Thyroid gland (tissue), 4 donors: Measurements from ENCODE around the gene RNF145. TPM values are rescaled to one million over a fixed set of nuclear protein-coding genes. Genes with fewer than 3 reads are reported as not detected.
"Not testable (repeated sequence)": the region's sequence is repeated elsewhere in the genome, so short reads cannot be mapped to it uniquely, and the experiment has no call there.

Experiments
- DNase-seq, 2 donors: peaks; one replicate each; pipeline ENCODE4 v3.0.0-alpha.2; 2019
- H3K27ac ChIP-seq, 3 donors: fragments of 200-600 bp; sonication (generic); 1 replicate in 2 of 3; 2 replicates in 1 of 3; pipeline ENCODE4 v1.5.1; 2016 to 2019; ENCODE audit warnings: mild to moderate bottlenecking in 1 of 3, moderate library complexity in 1 of 3
- H3K27me3 ChIP-seq: fragments of 200-600 bp; sonication (generic); one replicate; pipeline ENCODE4 v1.5.1; 2019
- H3K36me3 ChIP-seq, 2 donors: fragments of 200-600 bp; sonication (generic); one replicate each; pipeline ENCODE4 v1.5.1; 2016 to 2019
- H3K4me1 ChIP-seq, 2 donors: fragments of 200-600 bp; sonication (generic); one replicate each; pipeline ENCODE4 v1.5.1; 2017 to 2019
- H3K4me3 ChIP-seq, 3 donors: fragments of 200-600 bp; sonication (generic); replicated peaks in 1 of 3; 1 replicate in 2 of 3; 2 replicates in 1 of 3; pipeline ENCODE4 v1.5.1; 2016; ENCODE audit warnings: mild to moderate bottlenecking in 1 of 3
- H3K9me3 ChIP-seq: fragments of 200-600 bp; sonication (generic); one replicate; pipeline ENCODE4 v1.5.1; 2017
- CTCF ChIP-seq, 6 experiments: fragments of 200-600 bp in 3 of 6; fragments of 450-650 bp in 3 of 6; sonication (generic) in 3 of 6; IDR thresholded peaks; one replicate each; pipeline ENCODE4 v1.5.1; 2016 to 2019; ENCODE audit warnings: antibody characterized with exemption in 6 of 6, mild to moderate bottlenecking in 2 of 6, inconsistent platforms in 1 of 6, moderate library complexity in 1 of 6
- POLR2A ChIP-seq, 2 donors: fragments of 450-650 bp; IDR thresholded peaks; one replicate each; pipeline ENCODE4 v1.6.1; 2017; ENCODE audit warnings: antibody characterized with exemption in 2 of 2, mild to moderate bottlenecking in 2 of 2, moderate library complexity in 1 of 2
- WGBS, 2 donors: methylation state at CpG; one replicate each; pipeline ENCODE4 v1.1.5; 2017; 5-methylcytosine and 5-hydroxymethylcytosine counted together
- intact Hi-C: fragments of 100-400 bp; cut with DNase I; formaldehyde crosslinking; loops from one replicate; pipeline ENCODE4 v1.15.1; 2023
- total RNA-seq, 4 donors: library from RNA; depleted of rRNA; stranded (reverse); fragments of >200 nt; gene quantifications; one replicate each; pipeline ENCODE4 v1.2.3, GENCODE V29; 2016

The RNF145 gene
- total RNA-seq, 4 donors from 2014 or later, result 59.5 to 88.6 (median 75.6) TPM

- no peak for DNase-seq
- Histone ChIP-seq H3K27ac (no peak overlapping the region), H3K9me3 (no peaks in the 10 kb centered on the region), H3K4me3 (no peak overlapping the region), H3K4me1 (no peaks in the 10 kb centered on the region), H3K27me3 (no peaks in the 10 kb centered on the region), H3K36me3 (no peaks in the 10 kb centered on the region)
- no peak for TF ChIP-seq CTCF (IDR thresholded peaks at IDR 0.05)
- no peak for TF ChIP-seq POLR2A (IDR thresholded peaks at IDR 0.05)
- intact Hi-C loops, result no loop called here
- 79 to 81% methylated on average over 3 of the region's 3 CpGs for WGBS, 2 donors
Measured at GRCh38 chr5:159230657-159231056, 21.3 kb upstream of the RNF145 start.

GRCh38 chr5:159228097-159228496 is 18.7 kb upstream of the RNF145 start:
- H3K27ac ChIP-seq, H3K27me3 ChIP-seq, H3K4me3 ChIP-seq, H3K36me3 ChIP-seq, intact Hi-C loops, H3K9me3 ChIP-seq, DNase-seq, H3K4me1 ChIP-seq: not testable (repeated sequence)
- 77 to 87% methylated on average over 5 of the region's 5 CpGs for WGBS, 2 donors

- Histone ChIP-seq H3K4me1 (no peaks in the 10 kb centered on the region), H3K27ac (no peak overlapping the region)
- intact Hi-C loops, result no loop called here
Measured at GRCh38 chr5:159227452-159227851, 18.1 kb upstream of the RNF145 start.

GRCh38 chr5:159226451-159226850 is 17.1 kb upstream of the RNF145 start:
- H3K36me3 ChIP-seq, result no peaks in the 10 kb centered on the region
- H3K4me1 ChIP-seq, result no peaks in the 10 kb centered on the region
- DNase-seq, result no peak
- intact Hi-C loops, result no loop called here
- no peaks in the 10 kb centered on the region for H3K27me3 ChIP-seq
- H3K27ac ChIP-seq, result no peak overlapping the region
- H3K4me3 ChIP-seq, result no peak overlapping the region
- H3K9me3 ChIP-seq, result no peaks in the 10 kb centered on the region
- TF ChIP-seq POLR2A (IDR thresholded peaks at IDR 0.05), result no peak
- no peak for TF ChIP-seq CTCF (IDR thresholded peaks at IDR 0.05)

More at GRCh38 chr5:159227452-159227851, 18.1 kb upstream of the RNF145 start:
- WGBS, 2 donors, result 84 to 91% methylated on average over 3 of the region's 3 CpGs
- no peaks in the 10 kb centered on the region for H3K9me3 ChIP-seq
- no peak for DNase-seq
- H3K27me3 ChIP-seq, result no peaks in the 10 kb centered on the region
- no peaks in the 10 kb centered on the region for H3K36me3 ChIP-seq
- no peak overlapping the region for H3K4me3 ChIP-seq
- no peak for TF ChIP-seq CTCF (IDR thresholded peaks at IDR 0.05)
- TF ChIP-seq POLR2A (IDR thresholded peaks at IDR 0.05), result no peak

- WGBS, 2 donors, result 84 to 94% methylated on average over 2 of the region's 2 CpGs
Measured at GRCh38 chr5:159224471-159224870, 15.1 kb upstream of the RNF145 start.

More at GRCh38 chr5:159224471-159224870, 15.1 kb upstream of the RNF145 start:
- H3K27ac ChIP-seq, result no peak overlapping the region
- intact Hi-C loops, result no loop called here
- no peaks in the 10 kb centered on the region for H3K27me3 ChIP-seq
- no peak overlapping the region for H3K4me3 ChIP-seq
- no peaks in the 10 kb centered on the region for H3K9me3 ChIP-seq
- no peak for TF ChIP-seq CTCF (IDR thresholded peaks at IDR 0.05)
- TF ChIP-seq POLR2A (IDR thresholded peaks at IDR 0.05), result no peak
- H3K36me3 ChIP-seq, result no peaks in the 10 kb centered on the region
- DNase-seq, result no peak
- H3K4me1 ChIP-seq, result no peaks in the 10 kb centered on the region
